A549 (cell line): ENCODE measurements around the gene MYO19. TPM values are rescaled to one million over a fixed set of nuclear protein-coding genes. Genes with fewer than 3 reads are reported as not detected.

ENCODE experiments used
- ATAC-seq, 2 experiments: fragments of 200-7000 bp in 1 of 2; fragments of >200 bp in 1 of 2; cut with Nextera tagmentation in 1 of 2; cut with Tn5 transposase in 1 of 2; 3 replicates each; pipeline versions ENCODE4 v1.8.0 to v1.9.1; 2018 to 2020; ENCODE audit warnings: mild to moderate bottlenecking in 1 of 2, moderate library complexity in 1 of 2
- CTCF ChIA-PET: fragments of 300-600 bp; sonication (Branson Sonifier 250); formaldehyde crosslinking; extraction: SDS; loops from one replicate; lab custom pipeline; 2021; ENCODE audit warnings: antibody characterized with exemption, inconsistent platforms; lab: Yijun Ruan, JAX
- POLR2A ChIA-PET: fragments of 350-600 bp; formaldehyde crosslinking; extraction: SDS; loops from one replicate; lab custom pipeline; 2021; ENCODE audit warnings: antibody characterized with exemption, inconsistent platforms; lab: Yijun Ruan, JAX
- DNase-seq, 2 experiments: peaks; one replicate each; pipeline versions ENCODE4 v3.0.0 to v3.0.0-alpha.2; 2011 to 2016; ENCODE audit warnings: low read depth in 1 of 2, low spot score in 1 of 2
- FAIRE-seq: peaks from 2 replicates; lab custom pipeline; 2011; peaks lifted over from hg19 to GRCh38; lab: Jason Lieb, UNC
- H3K27ac ChIP-seq, 2 experiments: fragments of >200 bp; sonication (Bioruptor Twin); formaldehyde crosslinking; 3 replicates each; pipeline ENCODE4 v1.5.1; 2016 to 2017
- H3K4me1 ChIP-seq: fragments of >200 bp; sonication (Bioruptor Twin); formaldehyde crosslinking; 3 replicates; pipeline ENCODE4 v1.6.1; 2016
- H3K4me2 ChIP-seq: fragments of >200 bp; sonication (Bioruptor Twin); formaldehyde crosslinking; 3 replicates; pipeline ENCODE4 v1.6.1; 2016
- H3K4me3 ChIP-seq: fragments of >200 bp; sonication (Bioruptor Twin); formaldehyde crosslinking; 3 replicates; pipeline ENCODE4 v1.5.1; 2016
- H3K9me3 ChIP-seq: fragments of >200 bp; sonication (Bioruptor Twin); formaldehyde crosslinking; 3 replicates; pipeline ENCODE4 v1.6.1; 2016
- BHLHE40 ChIP-seq: IDR thresholded peaks from 2 replicates; pipeline ENCODE4 v1.6.1; 2012; ENCODE audit warnings: low read depth, low read length, inconsistent platforms
- CHD2 ChIP-seq: fragments of 150-350 bp; IDR thresholded peaks from 2 replicates; pipeline ENCODE4 v1.6.1; 2014; ENCODE audit warnings: low read length; ENCODE audit not compliant: partially characterized antibody
- E2F6 ChIP-seq: IDR thresholded peaks from 2 replicates; pipeline ENCODE4 v1.6.1; 2012; ENCODE audit warnings: low read depth, borderline replicate concordance
- EHF ChIP-seq: fragments of 250-450 bp; sonication (Bioruptor Pico); IDR thresholded peaks from 2 replicates; pipeline ENCODE4 v1.5.0; 2020; ENCODE audit warnings: mild to moderate bottlenecking
- FOSB ChIP-seq: fragments of 250-450 bp; sonication (Bioruptor Pico); IDR thresholded peaks from 2 replicates; pipeline ENCODE4 v1.5.0; 2020; ENCODE audit warnings: mild to moderate bottlenecking, moderate library complexity
- GATA3 ChIP-seq: IDR thresholded peaks from 2 replicates; pipeline ENCODE4 v1.6.1; 2012; ENCODE audit warnings: borderline replicate concordance
- HOXB13 ChIP-seq: fragments of 250-450 bp; sonication (Bioruptor Pico); IDR thresholded peaks from 2 replicates; pipeline ENCODE4 v1.5.0; 2020; ENCODE audit warnings: low read depth, mild to moderate bottlenecking, moderate library complexity
- JUNB ChIP-seq: fragments of >200 bp; sonication (Bioruptor Twin); formaldehyde crosslinking; IDR thresholded peaks from 2 replicates; pipeline ENCODE4 v1.6.1; 2016
- KDM5A ChIP-seq: fragments of 200-600 bp; sonication (generic); IDR thresholded peaks from 2 replicates; pipeline ENCODE4 v1.6.1; 2016; ENCODE audit warnings: antibody characterized with exemption, mild to moderate bottlenecking
- NFE2L2 ChIP-seq: fragments of 150-350 bp; conservative IDR thresholded peaks from 2 replicates; pipeline ENCODE4 v1.6.1; 2014; ENCODE audit warnings: low read length
- RAD21 ChIP-seq, 2 experiments: fragments of >200 bp in 1 of 2; sonication (Bioruptor Twin) in 1 of 2; formaldehyde crosslinking in 1 of 2; IDR thresholded peaks in 1 of 2; conservative IDR thresholded peaks in 1 of 2; 2 replicates in 1 of 2; 3 replicates in 1 of 2; pipeline ENCODE4 v1.6.1; 2012 to 2018; ENCODE audit warnings: inconsistent platforms in 1 of 2
- RCOR1 ChIP-seq: fragments of 150-350 bp; IDR thresholded peaks from 2 replicates; pipeline ENCODE4 v1.6.1; 2014; ENCODE audit warnings: antibody characterized with exemption, low read length, low read depth
- RFX5 ChIP-seq: fragments of 450-650 bp; IDR thresholded peaks from 2 replicates; pipeline ENCODE4 v1.7.1; 2014; ENCODE audit warnings: antibody characterized with exemption, mild to moderate bottlenecking, moderate library complexity
- RNF2 ChIP-seq: fragments of 200-600 bp; sonication (generic); IDR thresholded peaks from 2 replicates; pipeline ENCODE4 v1.6.1; 2016; ENCODE audit warnings: low read depth, mild to moderate bottlenecking, antibody characterized with exemption, moderate library complexity, borderline replicate concordance
- TP53 ChIP-seq: fragments of 250-450 bp; sonication (Bioruptor Pico); IDR thresholded peaks from 2 replicates; pipeline ENCODE4 v1.5.0; 2021; ENCODE audit warnings: mild to moderate bottlenecking, moderate library complexity
- ZC3H11A ChIP-seq: fragments of 450-650 bp; IDR thresholded peaks from 2 replicates; pipeline ENCODE4 v1.6.1; 2014; ENCODE audit warnings: antibody characterized with exemption, mild to moderate bottlenecking
- WGBS: methylation state at CpG from one replicate; pipeline ENCODE4 v1.1.6; 2017; ENCODE audit errors: missing lambda C conversion rate; 5-methylcytosine and 5-hydroxymethylcytosine counted together
- polyA plus RNA-seq, 4 experiments: library from polyadenylated mRNA; depleted of rRNA in 3 of 4; stranded (reverse); fragments of >200 nt; fragmentation: RNase III in 1 of 4; extraction: RNeasy Plus Mini Kit Qiagen cat#74134 plus additional on column Dnase treatment in 1 of 4; gene quantifications; 2 replicates in 3 of 4; 3 replicates in 1 of 4; pipeline ENCODE4 v1.2.3, GENCODE V29; 2011 to 2017
- TF ChIP-seq, protein P1 (sequence below): fragments of 150-350 bp; IDR thresholded peaks from 2 replicates; pipeline ENCODE4 v1.6.1; 2014; ENCODE audit warnings: low read depth, mild to moderate bottlenecking, low read length
- TF ChIP-seq, protein P2 (sequence below): IDR thresholded peaks from 2 replicates; pipeline ENCODE4 v1.6.1; 2012
- TF ChIP-seq, protein P3 (sequence below): fragments of 450-650 bp; IDR thresholded peaks from 2 replicates; pipeline ENCODE4 v1.6.1; 2014; ENCODE audit warnings: antibody characterized with exemption

MYO19 gene
- polyA plus RNA-seq, 2 of the 4 experiments (the other 2 are of a cell fraction) = 91.7 to 99.0 TPM

DNA sequence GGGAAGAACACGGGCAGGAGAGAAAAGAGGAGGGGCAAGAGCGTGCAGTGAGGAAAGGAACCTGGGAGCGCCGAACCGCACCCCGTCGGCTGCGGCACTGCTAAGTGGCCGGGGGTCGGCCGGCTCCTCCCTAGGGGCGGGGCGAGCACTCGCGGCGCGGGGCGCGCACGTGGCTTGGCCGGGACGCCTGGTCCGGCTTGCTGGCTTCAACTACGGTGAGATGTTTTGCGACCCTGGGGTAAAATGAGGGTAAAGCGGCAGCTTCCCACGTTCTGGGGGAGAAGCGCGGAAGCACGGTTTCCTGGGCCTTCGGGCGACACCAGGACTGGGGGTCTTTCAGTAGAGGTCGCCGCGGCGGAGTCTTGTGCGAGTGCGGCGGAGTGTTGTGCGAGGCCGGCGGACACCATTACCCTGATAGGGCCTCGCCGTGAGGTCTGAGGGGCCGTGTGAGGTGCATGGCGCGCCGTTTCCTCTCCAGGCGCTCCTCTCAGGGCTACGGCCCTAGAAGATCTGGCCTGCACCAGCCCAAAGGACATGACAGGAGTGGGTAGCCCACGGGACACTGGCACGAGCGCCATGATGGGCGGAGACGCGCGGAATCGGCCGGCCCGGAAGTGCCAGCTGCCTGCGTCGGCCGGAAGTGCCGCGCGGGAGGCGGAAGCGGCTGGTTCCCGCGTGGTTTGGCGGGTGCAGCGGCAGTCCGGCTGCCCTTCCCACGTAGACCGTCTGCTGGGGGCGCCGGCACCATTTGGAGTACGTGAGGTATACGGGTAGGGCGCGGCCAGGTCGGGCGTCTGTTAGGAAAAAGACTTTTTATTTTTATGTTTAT lies at the start of gene MYO19, which contains the start of gene PIGW (continued):
- peak; percentile 82 for TF ChIP-seq E2F6
- TF ChIP-seq, protein P1, sequence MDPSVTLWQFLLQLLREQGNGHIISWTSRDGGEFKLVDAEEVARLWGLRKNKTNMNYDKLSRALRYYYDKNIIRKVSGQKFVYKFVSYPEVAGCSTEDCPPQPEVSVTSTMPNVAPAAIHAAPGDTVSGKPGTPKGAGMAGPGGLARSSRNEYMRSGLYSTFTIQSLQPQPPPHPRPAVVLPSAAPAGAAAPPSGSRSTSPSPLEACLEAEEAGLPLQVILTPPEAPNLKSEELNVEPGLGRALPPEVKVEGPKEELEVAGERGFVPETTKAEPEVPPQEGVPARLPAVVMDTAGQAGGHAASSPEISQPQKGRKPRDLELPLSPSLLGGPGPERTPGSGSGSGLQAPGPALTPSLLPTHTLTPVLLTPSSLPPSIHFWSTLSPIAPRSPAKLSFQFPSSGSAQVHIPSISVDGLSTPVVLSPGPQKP = peak; percentile 79; the same call in 1 of the 2 replicates
- TF ChIP-seq BHLHE40 = peak; percentile 49; the same call in 1 of the 2 replicates
- no peak for TF ChIP-seq RFX5
- TF ChIP-seq, protein P2, sequence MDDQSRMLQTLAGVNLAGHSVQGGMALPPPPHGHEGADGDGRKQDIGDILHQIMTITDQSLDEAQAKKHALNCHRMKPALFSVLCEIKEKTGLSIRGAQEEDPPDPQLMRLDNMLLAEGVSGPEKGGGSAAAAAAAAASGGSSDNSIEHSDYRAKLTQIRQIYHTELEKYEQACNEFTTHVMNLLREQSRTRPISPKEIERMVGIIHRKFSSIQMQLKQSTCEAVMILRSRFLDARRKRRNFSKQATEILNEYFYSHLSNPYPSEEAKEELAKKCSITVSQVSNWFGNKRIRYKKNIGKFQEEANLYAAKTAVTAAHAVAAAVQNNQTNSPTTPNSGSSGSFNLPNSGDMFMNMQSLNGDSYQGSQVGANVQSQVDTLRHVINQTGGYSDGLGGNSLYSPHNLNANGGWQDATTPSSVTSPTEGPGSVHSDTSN = peak; percentile 44
- peak; percentile 93; the same call in 1 of the 2 replicates for TF ChIP-seq TP53
- TF ChIP-seq GATA3 = peak; percentile 50
- 0 out of 2 replicates have a peak, but pooled peaks have one; percentile 26 for TF ChIP-seq KDM5A
- peak; percentile 80; the same call in 1 of the 2 replicates for TF ChIP-seq HOXB13
- peak; percentile 56; the same call in 1 of the 2 replicates for TF ChIP-seq EHF (CRISPR knock-in tag)
- no peak; the same call in 1 of the 2 replicates for TF ChIP-seq FOSB (CRISPR knock-in tag)
- TF ChIP-seq ZC3H11A = no peak
- TF ChIP-seq, all 56 proteins: peak for 27

GRCh38 chr17:36583787-36584186 lies 49.1 kb upstream of the MYO19 start:
- CTCF ChIA-PET = interaction anchor here (0.8 to 1.8 kb wide), 4 partner anchors 9 to 42 kb away, joined by 3 to 7 read pairs (median 3); no protein-coding TSS in a partner anchor
- no peak overlapping the region for H3K4me3 ChIP-seq
- 44% methylated on average over 1 of the region's 1 CpG for WGBS

More at GRCh38 chr17:36583787-36584186, 49.1 kb upstream of the MYO19 start:
- Histone ChIP-seq H3K4me2 (no peak overlapping the region), H3K27ac (no peak overlapping the region), H3K9me3 (no peaks in the 10 kb centered on the region), H3K4me1 (no peaks in the 10 kb centered on the region)
- FAIRE-seq = no peak
- POLR2A ChIA-PET = no interaction called here
- ATAC-seq = no peak
- TF ChIP-seq, protein P2 = no peak
- TF ChIP-seq RCOR1 (no peak), ZC3H11A (no peak), RNF2 (no peak), JUNB (no peak), RAD21 (conservative IDR thresholded peaks at IDR 0.05 in 1 of 2, IDR thresholded peaks at IDR 0.05 in 1 of 2) (no peak), NFE2L2 (no peak), CHD2 (no peak)
- TF ChIP-seq, protein P1 = no peak
- TF ChIP-seq, protein P3, sequence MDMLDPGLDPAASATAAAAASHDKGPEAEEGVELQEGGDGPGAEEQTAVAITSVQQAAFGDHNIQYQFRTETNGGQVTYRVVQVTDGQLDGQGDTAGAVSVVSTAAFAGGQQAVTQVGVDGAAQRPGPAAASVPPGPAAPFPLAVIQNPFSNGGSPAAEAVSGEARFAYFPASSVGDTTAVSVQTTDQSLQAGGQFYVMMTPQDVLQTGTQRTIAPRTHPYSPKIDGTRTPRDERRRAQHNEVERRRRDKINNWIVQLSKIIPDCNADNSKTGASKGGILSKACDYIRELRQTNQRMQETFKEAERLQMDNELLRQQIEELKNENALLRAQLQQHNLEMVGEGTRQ = no peak
- no peak for DNase-seq
